ENCODE results near the gene ELOVL6. TPM values are rescaled to one million over a fixed set of nuclear protein-coding genes. Genes with fewer than 3 reads are reported as not detected.
"Not testable (repeated sequence)": the region's sequence is repeated elsewhere in the genome, so short reads cannot be mapped to it uniquely, and the experiment has no call there.

Gene ELOVL6
- total and polyA plus RNA-seq, 2 of the 4 experiments (the other 2 are of a cell fraction): 17.9 to 19.0 TPM

- intact Hi-C loops (cut with micrococcal nuclease); H2AFZ ChIP-seq (replicated peaks; ENCODE audit: low read length, poor library complexity); H2AK5ac ChIP-seq (ENCODE audit: low read depth, low read length); ATAC-seq (ENCODE audit: low read depth); H3K9me3 ChIP-seq (ENCODE audit: control insufficient read depth, insufficient read depth, low read length); BruUV-seq (replicated peaks); H3K4me3 ChIP-seq (ENCODE audit: insufficient read depth, low read depth, low read length); H4K20me1 ChIP-seq (ENCODE audit: insufficient read depth, low read length); DNase-seq; H3K23ac ChIP-seq (ENCODE audit: low read depth, low read length); H4K91ac ChIP-seq (ENCODE audit: insufficient read depth, low read depth, low read length); H3K79me1 ChIP-seq (ENCODE audit: low read depth in 1 of 2, low read length in 2 of 2); CTCF ChIA-PET; H3K36me3 ChIP-seq (ENCODE audit: control insufficient read depth, insufficient read depth, low read length); H3K18ac ChIP-seq (ENCODE audit: low read depth, low read length); H2BK20ac ChIP-seq (ENCODE audit: low read depth, low read length); H2AK9ac ChIP-seq (replicated peaks; ENCODE audit: low read depth, low read length, poor library complexity); H3K27me3 ChIP-seq (ENCODE audit: control insufficient read depth, insufficient read depth, low read length); H3K4me2 ChIP-seq (ENCODE audit: low read depth, low read length); H3K27ac ChIP-seq (ENCODE audit: insufficient read depth, low read length); H3K4ac ChIP-seq (ENCODE audit: low read depth, low read length); H2BK120ac ChIP-seq (ENCODE audit: low read depth, low read length); H3K9me1 ChIP-seq (ENCODE audit: insufficient read depth, low read length); dilution Hi-C loops (cut with HindIII; ENCODE audit: low sequenced_read_pairs, unreplicated experiment); H3K4me1 ChIP-seq (ENCODE audit: control insufficient read depth, insufficient read depth, low read length); in situ Hi-C loops (cut with MboI; ENCODE audit: low sequenced_read_pairs); POLR2A ChIA-PET (ENCODE audit: unreplicated experiment); H4K5ac ChIP-seq (ENCODE audit: low read depth, low read length); H4K8ac ChIP-seq (ENCODE audit: low read depth in 2 of 2, low read length in 2 of 2); H2BK15ac ChIP-seq (ENCODE audit: low read depth, low read length); H2BK5ac ChIP-seq (ENCODE audit: low read depth, low read length, poor library complexity, severe bottlenecking); H3K14ac ChIP-seq (replicated peaks; ENCODE audit: low read depth, low read length); H3K56ac ChIP-seq (ENCODE audit: extremely low read depth, insufficient read depth, low read length); H3K9ac ChIP-seq (ENCODE audit: low read depth, low read length): not testable (repeated sequence)
- WGBS, 2 experiments (ENCODE audit: extremely low coverage in 2 of 2, insufficient read length in 1 of 2): 98% methylated on average over 8 of the region's 11 CpGs; no CpG with 5 or more reads in 1 of the 2 experiments
Observed at GRCh38 chr4:110076828-110077227, 121.6 kb downstream of the ELOVL6 start.
